SK-N-MC (cell line): ENCODE data around the gene TIMM50.
"Not testable (repeated sequence)": the region's sequence is repeated elsewhere in the genome, so short reads cannot be mapped to it uniquely, and the experiment has no call there.

ENCODE experiments used
- DNase-seq: peaks from one replicate; pipeline ENCODE4 v3.0.0-alpha.2; 2011; ENCODE audit warnings: low read depth, low spot score
- H3K27ac ChIP-seq: fragments of 200-600 bp; sonication (generic); 2 replicates; pipeline ENCODE4 v1.5.1; 2016; ENCODE audit warnings: mixed run types
- H3K36me3 ChIP-seq: fragments of 200-600 bp; sonication (generic); 2 replicates; pipeline ENCODE4 v1.6.1; 2017; ENCODE audit warnings: antibody characterized with exemption, low read length, mixed read lengths; ENCODE audit not compliant: insufficient read depth
- H3K4me3 ChIP-seq: fragments of 200-600 bp; sonication (generic); 2 replicates; pipeline ENCODE4 v1.5.1; 2016
- H3K9ac ChIP-seq: fragments of 200-600 bp; sonication (generic); 2 replicates; pipeline ENCODE4 v1.8.0; 2017; ENCODE audit warnings: mixed run types, mixed read lengths; ENCODE audit not compliant: insufficient read length
- H3K9me3 ChIP-seq: fragments of 200-600 bp; sonication (generic); 2 replicates; pipeline ENCODE4 v1.6.1; 2017; ENCODE audit warnings: low read depth, mild to moderate bottlenecking, antibody characterized with exemption, low read length, moderate library complexity, mixed read lengths
- EZH2 ChIP-seq: fragments of 200-600 bp; sonication (generic); IDR thresholded peaks from one replicate; pipeline ENCODE4 v1.6.1; 2017; ENCODE audit warnings: antibody characterized with exemption
- FOXP2 ChIP-seq: optimal IDR thresholded peaks from 2 replicates; pipeline ENCODE3; 2011; ENCODE audit warnings: mild to moderate bottlenecking, moderate library complexity; ENCODE audit not compliant: insufficient read depth; ENCODE audit errors: extremely low read length, control extremely low read depth
- POLR2AphosphoS5 ChIP-seq: IDR thresholded peaks from 2 replicates; pipeline ENCODE4 v1.6.1; 2012; ENCODE audit warnings: mild to moderate bottlenecking, low read depth, low read length, borderline replicate concordance

The TIMM50 gene

GRCh38 chr19:39438270-39438934, 42.2 kb upstream of the TIMM50 start:
- DNase-seq, result no peak
- Histone ChIP-seq H3K9me3 (no peaks in the 10 kb centered on the region), H3K36me3 (peaks cover 20% of the 10 kb centered on the region), H3K27ac (no peak overlapping the region), H3K9ac (no peak overlapping the region), H3K4me3 (no peak overlapping the region)
- TF ChIP-seq FOXP2 (no peak), POLR2AphosphoS5 (no peak), EZH2 (no peak)

- Histone ChIP-seq H3K9ac (peak overlapping the region; percentile 97), H3K36me3 (peaks cover 16% of the 10 kb centered on the region), H3K4me3 (peak overlapping the region; percentile 95), H3K27ac (peak overlapping the region; percentile 89), H3K9me3 (no peaks in the 10 kb centered on the region)
- TF ChIP-seq FOXP2 (no peak), EZH2 (no peak), POLR2AphosphoS5 (no peak)
- no peak for DNase-seq
These were observed 35.9 kb upstream of the TIMM50 start for GRCh38 chr19:39444598-39445195.

GRCh38 chr19:39445196-39446111, 35.2 kb upstream of the TIMM50 start, which contains the start of gene SUPT5H:
TSS of gene SUPT5H (plus strand) at chr19:39445582. CDS start at chr19:39445891, 309 bp downstream.
- Histone ChIP-seq H3K9me3 (no peaks in the 10 kb centered on the region), H3K36me3 (peaks cover 16% of the 10 kb centered on the region), H3K27ac (peak within 1 kb of the TSS; percentile 89), H3K9ac (peak within 1 kb of the TSS; percentile 97), H3K4me3 (peak within 1 kb of the TSS; percentile 95)
- DNase-seq, result peak; percentile 79
- no peak for TF ChIP-seq EZH2
- peak; percentile 93 for TF ChIP-seq POLR2AphosphoS5

GRCh38 chr19:39446365-39447084, 34.1 kb upstream of the TIMM50 start:
- TF ChIP-seq FOXP2 (no peak), EZH2 (no peak), POLR2AphosphoS5 (no peak)
- no peak overlapping the region; the same call in 1 of the 2 replicates for H3K27ac ChIP-seq
- no peak for DNase-seq
- H3K36me3 ChIP-seq, result peaks cover 20% of the 10 kb centered on the region
- H3K9me3 ChIP-seq, result no peaks in the 10 kb centered on the region
- H3K9ac ChIP-seq, result peak overlapping the region; percentile 97
- peak overlapping the region; percentile 95 for H3K4me3 ChIP-seq

- DNase-seq, result no peak
- H3K9ac ChIP-seq, result no peak overlapping the region
- TF ChIP-seq POLR2AphosphoS5 (no peak), FOXP2 (no peak), EZH2 (no peak)
- no peak overlapping the region for H3K27ac ChIP-seq
- no peaks in the 10 kb centered on the region for H3K9me3 ChIP-seq
- H3K4me3 ChIP-seq, result no peak overlapping the region
- H3K36me3 ChIP-seq, result peaks cover 34% of the 10 kb centered on the region
These were observed 32.4 kb upstream of the TIMM50 start for GRCh38 chr19:39448271-39448670.

- no peak overlapping the region for H3K9ac ChIP-seq
These were observed 31.4 kb upstream of the TIMM50 start for GRCh38 chr19:39449116-39449797.

GRCh38 chr19:39451257-39451656, 29.4 kb upstream of the TIMM50 start:
- peaks cover 42% of the 10 kb centered on the region for H3K36me3 ChIP-seq
- H3K27ac ChIP-seq, DNase-seq, H3K9ac ChIP-seq, H3K9me3 ChIP-seq, H3K4me3 ChIP-seq: not testable (repeated sequence)

More at GRCh38 chr19:39449116-39449797, 31.4 kb upstream of the TIMM50 start:
- Histone ChIP-seq H3K27ac (no peak overlapping the region), H3K4me3 (no peak overlapping the region), H3K9me3 (no peaks in the 10 kb centered on the region), H3K36me3 (peaks cover 38% of the 10 kb centered on the region)
- TF ChIP-seq FOXP2, result no peak
- TF ChIP-seq POLR2AphosphoS5, result no peak
- TF ChIP-seq EZH2, result no peak
- no peak for DNase-seq

GRCh38 chr19:39463403-39463802, 17.2 kb upstream of the TIMM50 start:
- no peak overlapping the region for H3K9ac ChIP-seq

More at GRCh38 chr19:39463403-39463802, 17.2 kb upstream of the TIMM50 start:
- no peak for DNase-seq
- H3K4me3 ChIP-seq, result no peak overlapping the region
- H3K36me3 ChIP-seq, result peaks cover 59% of the 10 kb centered on the region; the same call in 1 of the 2 replicates
- H3K27ac ChIP-seq, result 0 out of 2 replicates have a peak overlapping the region, but pooled peaks have one; percentile 20
- H3K9me3 ChIP-seq, result no peaks in the 10 kb centered on the region
- TF ChIP-seq EZH2, result no peak
